NCI-H524 treated with DMSO at 0.1 percent for 48 hours (cell line): ENCODE results near the gene FAM171A1.
"Not testable (repeated sequence)": the region's sequence is repeated elsewhere in the genome, so short reads cannot be mapped to it uniquely, and the experiment has no call there.

Source experiments
- DNase-seq: peaks from one replicate; lab custom pipeline; 2025; lab: John Stamatoyannopoulos, UW

Gene FAM171A1

DNA sequence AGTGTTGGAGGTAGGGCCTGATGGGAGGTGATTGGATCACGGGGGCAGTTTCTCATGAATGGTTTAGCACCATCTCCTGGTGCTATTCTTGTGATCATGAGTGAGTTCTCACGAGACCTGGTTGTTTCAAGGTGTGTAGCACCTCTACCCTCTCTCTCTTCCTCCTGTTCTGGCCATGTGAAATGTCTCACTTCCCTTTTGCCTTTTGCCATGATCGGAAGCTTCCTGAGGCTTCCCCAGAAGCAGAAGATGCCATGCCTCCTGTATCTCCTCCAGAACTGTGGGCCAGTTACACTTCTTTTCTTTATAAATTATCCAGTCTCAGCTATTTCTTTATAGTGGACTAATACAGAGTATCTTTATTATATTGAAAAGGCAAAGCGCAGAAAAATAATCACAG is 90.1 kb downstream of the FAM171A1 start:
- DNase-seq: no peak

DNA sequence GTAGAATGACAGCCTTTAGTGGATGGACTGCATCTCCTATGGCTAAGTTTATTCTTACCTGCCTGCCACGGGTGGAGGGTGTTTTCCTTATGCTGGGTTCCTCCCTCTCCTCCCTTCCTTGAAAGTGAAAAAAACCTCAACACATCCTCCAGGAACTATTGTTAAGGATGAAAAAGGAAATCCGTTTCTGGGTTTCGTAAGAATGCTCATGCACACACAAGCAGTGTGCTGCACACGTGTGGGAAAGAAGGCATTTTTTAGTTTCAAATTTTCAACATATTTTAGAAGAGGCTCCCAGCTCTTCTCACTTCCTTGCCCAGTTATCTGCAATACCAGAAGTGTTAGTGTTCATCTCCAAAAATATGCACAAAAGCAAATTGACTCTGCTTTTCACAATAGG is 90.6 kb downstream of the FAM171A1 start:
- DNase-seq: no peak

DNA sequence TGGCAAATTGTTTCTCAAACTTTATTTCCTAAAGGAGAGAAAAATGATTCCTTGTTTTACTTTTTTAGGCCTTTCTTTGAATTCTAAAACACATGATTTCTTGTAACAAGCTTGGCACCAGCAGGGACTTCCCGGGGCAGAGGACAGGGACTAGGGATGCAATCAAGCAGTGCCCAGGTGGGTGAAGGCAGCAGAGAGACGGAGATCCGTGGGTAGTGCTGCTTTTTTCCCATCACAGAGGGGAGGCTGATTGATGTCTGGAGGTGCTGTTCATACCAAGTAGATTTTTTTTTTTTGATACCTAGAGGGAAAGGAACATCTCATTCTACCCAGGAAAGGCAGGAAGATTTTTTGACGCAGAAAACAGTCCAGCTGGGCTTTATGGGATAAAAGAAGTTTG is 91.9 kb downstream of the FAM171A1 start:
- no peak for DNase-seq

DNA sequence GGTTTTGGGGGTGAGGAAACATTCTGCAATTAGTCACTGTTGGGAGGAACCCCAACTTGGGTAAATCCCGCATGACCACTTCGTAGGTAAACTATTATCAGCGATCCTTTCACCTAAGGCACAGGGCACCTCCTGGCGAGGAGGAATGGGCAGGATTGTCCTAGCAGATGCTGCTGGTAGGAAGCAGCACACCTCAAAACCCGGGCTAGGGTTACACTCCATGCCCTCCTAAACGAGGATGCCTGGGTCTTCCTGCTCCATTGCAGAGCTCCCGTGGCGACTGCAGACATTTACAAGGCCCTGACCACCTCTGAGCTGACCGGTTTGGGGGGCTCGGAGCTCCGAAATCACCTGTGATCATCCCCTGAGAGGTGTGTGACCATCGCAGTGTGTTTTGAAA is 92.3 kb downstream of the FAM171A1 start:
- DNase-seq: no peak

DNA sequence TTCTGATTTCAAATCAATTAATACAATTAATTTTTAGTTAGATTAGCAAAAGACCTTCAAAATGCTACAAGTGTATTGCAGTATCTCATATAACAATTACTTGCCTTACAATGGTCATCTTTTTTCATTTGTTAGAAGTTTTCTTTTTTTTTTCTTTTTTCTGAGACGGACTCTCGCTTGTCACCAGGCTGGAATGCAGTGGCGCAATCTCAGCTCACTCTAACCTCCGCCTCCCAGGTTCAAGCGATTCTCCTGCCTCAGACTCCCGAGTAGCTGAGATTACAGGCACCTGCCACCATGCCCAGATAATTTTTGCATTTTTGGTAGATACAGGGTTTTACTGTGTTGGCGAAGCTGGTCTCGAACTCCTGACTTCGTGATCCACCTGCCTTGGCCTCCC is 95.0 kb downstream of the FAM171A1 start:
- not testable (repeated sequence) for DNase-seq

DNA sequence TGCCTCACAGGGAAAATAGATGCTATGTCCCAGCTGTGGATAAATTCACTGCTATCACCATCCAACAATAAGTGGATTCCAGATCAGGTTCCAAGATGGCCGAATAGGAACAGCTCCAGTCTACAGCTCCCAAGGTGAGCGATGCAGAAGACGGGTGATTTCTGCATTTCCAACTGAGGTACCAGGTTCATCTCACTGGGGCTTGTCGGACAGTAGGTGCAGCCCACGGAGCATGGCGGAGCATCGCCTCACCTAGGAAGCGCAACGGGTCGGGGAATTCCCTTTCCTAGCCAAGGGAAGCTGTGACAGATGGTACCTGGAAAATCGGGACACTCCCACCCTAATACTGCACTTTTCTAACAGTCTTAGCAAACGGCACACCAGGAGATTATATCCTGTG is 101.3 kb downstream of the FAM171A1 start:
- not testable (repeated sequence) for DNase-seq

DNA sequence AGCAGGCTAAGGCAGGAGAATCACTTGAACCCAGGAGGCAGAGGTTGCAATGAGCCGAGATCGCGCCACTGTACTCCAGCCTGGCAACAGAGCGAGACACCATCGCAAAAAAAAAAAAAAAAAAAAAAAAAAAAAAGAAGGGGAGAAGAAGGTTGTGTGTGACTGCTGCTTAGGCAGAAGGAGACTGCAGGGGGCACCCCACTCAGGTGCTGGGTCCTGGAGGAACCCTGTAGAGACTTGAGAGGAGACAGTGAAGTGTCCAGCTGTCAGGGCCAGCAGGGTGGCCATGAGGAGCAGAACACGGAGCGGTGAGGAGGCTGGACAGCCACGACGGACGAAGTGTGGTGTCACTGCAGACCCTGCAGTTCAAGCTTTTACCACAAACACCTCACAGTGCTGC is 103.6 kb downstream of the FAM171A1 start:
- no peak for DNase-seq

DNA sequence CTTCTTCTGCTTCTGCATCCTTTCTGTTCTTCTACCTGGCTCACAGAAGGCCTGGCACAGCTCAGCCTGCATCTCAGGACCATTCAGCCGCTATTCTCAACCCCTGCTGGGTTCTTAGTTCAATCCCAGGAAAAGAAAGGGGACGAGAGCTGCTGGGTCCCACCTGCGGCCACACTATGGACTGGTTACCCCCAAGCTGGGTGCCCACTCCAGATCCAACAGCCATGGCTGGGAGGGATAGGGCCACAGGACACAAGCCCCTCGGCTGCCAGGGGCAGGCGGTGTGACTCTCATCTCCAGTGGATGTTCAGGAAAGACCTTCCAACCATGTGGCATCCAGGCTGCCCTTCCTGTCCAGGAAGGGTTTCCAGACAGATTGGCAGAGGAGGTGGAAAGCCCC is 105.0 kb downstream of the FAM171A1 start:
- no peak for DNase-seq

DNA sequence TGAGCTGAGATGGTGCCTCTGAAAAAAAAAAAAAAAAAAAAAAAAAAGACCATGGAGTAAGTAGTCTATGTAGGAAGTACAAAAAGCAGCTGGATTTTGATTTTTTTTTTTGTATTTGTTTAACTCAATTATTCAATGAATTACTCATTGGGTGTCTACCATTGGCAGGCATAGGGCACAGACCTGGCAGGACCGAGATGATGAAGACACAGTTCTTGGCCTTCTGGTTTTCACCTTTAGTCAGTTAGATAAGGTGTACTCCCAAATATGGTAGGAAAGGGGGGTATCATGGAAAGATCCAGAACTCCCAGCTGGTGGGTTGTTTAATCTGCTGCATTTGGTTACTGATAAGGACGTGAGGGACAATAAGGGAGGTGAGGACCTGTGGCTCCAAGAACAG is 105.5 kb downstream of the FAM171A1 start:
- DNase-seq: no peak

DNA sequence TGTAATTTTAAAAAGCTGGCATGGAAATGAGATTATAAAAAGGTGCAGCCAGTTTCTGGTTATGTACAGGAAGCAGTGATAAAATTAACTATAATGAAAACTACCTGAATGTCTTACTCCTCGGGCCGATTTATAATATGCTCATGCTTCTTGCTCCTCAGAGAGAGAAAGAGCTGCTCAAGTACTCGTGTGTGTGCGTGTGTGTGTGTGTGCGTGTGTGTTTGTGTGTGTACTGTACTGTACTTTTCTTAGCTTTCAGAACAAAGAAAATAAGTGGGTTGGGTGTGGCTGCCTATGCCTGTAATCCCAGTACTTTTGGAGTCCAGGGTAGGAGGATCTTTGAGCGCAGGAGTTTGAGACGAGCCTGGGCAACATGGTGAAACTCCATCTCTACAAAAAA is 106.0 kb downstream of the FAM171A1 start:
- no peak for DNase-seq

DNA sequence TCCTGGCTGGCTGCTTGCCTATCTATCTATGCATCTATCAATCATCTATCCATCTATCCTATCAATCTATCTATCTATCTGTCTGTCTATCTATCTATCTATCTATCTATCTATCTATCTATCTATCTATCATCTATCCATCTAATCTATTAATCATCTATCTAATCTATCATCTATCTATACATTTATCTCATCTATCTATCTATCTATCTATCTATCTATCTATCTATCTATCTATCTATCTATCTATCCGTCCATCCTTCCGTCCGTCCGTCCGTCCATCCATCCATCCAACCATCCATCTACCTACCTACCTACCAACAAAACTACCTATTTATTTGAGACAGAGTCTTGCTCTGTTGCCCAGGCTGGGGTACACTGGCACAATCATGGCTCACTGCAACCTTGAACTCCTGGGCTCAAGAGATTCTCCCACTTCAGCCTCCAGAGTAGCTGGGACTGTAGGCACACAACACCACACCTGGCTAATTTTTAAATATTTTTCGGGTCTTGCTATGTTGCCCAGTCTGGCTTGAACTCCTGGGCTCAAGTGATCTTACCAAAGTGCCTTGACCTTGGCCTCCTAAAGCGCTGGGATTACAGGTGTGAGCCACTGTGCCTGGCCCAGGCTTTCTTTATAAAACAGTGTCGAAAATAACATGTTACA is 107.3 kb downstream of the FAM171A1 start:
- DNase-seq: no peak

DNA sequence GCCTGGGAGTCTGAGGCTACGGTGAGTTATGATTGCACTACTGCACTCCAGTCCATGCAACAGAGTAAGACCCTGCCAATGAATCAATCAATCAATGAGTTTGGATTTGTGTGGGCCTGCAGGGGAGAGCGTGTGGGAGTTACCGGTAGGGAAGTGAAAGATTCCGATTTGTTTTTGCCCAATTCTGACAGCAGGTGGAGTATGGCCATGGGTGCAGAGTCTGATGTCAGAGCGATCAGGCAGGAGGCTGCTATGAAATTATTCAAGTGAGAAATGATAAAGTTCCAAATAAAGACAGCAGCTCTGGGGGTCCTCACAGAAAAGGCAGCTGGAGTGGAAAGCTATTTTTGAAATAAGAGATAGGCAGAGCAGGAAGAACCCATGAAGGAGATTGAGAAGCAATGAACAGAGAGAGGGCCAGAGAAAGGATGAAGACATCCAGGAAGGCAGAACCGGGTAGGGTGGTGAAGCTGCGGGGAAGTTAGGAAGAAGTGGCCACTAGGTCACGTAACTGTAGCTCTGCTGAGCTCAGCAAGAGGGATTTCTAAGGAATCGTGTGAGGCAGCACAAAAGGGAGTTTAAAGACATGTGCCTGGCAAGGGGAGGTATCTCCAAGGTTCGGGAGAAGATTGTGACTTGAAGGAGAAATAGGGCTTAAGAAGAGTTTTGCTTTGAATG is 108.9 kb downstream of the FAM171A1 start:
- DNase-seq: no peak

DNA sequence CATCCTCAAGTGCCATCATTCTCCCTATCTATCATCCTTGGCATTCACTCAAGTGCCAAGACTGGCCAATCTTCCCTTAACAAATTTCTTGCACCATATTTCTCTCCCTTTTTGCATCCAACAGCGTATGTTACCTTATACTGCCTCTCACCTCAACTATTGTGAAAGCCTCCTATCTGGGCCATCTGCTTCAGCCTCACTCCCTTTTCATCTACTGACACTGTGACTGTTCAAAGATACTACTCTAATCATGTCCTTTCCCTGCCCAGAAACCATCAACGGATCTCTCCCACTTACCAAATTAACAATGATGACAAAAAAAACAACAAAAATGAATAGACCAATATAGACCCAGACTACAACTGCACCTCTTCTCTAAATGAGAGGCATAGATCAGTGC is 112.0 kb downstream of the FAM171A1 start:
- DNase-seq: no peak

DNA sequence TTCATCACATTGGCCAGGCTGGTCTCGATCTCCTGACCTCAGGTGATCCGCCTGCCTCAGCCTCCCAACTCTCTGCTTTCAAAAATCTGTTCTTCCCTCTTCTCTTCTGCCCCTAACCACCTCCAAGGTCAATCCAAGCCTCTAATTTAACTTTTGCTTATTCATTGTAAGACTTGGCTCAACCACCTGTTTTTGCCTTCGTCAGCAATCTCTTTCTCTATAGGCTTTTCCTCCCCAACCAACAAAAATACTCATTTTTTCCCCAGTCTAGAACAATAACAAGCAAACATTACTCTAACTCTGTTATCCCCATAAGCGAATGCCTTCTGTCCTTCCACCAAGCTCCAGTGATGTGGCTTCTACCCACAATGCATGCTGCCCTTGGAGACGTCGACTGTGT is 112.8 kb downstream of the FAM171A1 start:
- DNase-seq: no peak

DNA sequence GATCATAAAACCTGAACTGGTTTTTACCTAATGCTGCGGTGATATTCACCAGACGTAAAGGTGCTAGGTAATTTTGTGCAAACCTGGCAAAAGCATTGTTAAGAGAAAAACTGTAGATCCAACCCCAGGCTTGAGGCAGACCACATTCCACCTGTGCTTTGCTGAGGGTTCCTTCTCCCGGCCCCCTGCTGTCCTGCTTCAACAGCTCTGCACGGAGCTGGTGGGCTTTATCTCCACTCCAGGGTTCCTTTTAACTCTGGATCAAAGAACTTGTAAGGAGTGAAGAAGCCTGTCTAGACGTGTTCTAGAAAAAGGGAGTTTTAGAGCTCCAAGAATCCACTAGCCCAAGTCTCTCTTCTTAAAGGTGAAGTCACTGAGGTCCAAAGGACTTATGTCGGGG is 115.1 kb downstream of the FAM171A1 start:
- DNase-seq: no peak

DNA sequence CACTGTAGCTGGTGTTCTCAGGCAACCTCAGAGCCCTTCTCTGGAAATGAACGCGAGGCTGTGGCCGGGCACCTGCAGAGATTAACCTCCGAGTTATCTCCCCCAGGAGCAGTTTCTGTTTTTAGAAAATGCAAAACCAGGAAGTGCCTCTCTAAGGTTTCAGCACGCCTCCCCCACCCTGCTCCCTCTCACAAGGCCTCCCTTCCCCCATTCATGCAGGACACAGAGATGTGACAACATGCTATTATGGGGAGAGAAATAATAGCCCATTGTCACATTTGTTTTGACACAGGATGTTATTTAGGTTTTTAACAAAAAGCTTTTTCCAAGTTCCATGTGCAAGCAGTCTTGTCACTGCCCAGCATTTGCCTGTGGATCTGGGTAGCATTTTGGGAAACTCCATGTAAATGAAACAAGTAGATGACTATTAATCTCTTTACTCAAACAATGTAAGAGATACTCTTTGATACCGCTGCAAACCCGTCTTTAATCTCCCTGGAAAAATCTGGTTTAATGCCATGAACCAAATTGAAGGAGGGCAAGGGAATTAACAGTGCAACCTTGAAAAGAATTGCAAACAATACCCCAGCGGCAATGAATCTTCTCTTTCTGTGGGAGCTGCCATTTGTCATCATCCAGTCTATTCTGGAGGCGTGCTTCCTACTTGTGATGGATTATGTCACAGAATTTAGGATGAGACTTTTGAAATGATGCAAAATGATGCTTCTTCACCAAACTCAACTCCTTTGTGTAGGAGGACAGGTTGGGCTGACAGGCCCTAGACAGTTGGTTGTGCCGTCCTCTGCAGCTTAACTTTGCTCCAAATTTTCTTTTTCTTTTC is 116.1 kb downstream of the FAM171A1 start:
- DNase-seq: no peak

DNA sequence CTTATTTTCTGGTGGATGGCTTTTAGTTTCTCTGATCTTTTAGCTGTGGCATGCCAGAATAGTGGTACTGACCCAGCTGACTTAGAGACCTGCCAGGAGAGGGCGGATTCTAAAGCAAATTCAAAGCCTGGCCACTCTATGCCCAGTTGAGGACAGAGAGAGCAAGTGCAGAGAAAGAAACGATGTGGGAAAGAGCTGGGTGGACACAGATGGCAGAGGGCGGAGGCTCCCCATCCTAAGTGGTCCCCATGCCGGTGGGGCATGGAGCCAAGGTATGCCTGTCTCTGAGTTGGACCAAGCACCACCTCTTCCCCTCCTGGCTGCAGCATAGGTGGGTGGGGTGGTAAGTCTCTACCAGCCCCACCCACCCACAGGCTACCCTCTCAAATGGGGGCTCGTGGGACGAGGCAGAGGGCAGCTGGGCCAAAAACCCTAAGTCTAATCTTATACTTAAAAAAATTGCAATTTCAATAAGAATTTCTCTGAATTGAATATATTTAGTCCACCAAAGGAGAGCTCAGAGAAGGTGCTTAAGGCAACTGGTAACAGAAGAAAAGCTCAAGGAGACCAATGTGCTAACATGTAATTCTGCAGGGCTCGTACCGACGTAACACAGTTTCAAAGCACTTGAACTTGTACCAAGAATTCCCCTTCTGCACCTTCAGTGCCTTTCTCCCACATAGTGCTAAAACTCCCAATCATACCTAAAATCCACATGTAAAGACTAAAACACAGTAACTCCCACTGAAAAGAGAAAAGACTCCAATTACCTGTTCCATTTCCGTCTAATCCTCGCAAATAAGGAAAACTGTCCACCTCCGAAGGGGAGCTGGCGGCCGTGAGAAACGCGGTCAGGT is 116.9 kb downstream of the FAM171A1 start:
- DNase-seq: no peak

DNA sequence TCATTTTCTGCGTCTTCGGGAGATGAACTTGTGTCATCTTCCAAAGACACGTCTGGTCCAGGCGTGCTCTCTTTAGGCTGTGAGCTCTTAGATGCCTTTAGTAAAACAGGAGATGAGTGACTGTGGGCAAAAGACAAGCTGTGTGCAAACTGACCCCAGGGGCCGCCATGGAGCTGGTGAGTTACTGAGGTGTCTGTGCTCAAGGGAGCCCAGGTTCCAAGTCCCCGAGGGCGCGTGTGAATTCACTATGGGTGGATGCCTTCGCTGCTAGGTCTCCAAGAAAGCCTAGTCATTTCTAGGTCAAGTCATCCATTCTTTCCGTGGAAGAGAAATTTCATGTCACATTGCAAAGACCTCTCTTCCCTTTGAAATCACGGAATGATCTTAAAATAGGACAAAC is 118.7 kb downstream of the FAM171A1 start:
- DNase-seq: no peak

DNA sequence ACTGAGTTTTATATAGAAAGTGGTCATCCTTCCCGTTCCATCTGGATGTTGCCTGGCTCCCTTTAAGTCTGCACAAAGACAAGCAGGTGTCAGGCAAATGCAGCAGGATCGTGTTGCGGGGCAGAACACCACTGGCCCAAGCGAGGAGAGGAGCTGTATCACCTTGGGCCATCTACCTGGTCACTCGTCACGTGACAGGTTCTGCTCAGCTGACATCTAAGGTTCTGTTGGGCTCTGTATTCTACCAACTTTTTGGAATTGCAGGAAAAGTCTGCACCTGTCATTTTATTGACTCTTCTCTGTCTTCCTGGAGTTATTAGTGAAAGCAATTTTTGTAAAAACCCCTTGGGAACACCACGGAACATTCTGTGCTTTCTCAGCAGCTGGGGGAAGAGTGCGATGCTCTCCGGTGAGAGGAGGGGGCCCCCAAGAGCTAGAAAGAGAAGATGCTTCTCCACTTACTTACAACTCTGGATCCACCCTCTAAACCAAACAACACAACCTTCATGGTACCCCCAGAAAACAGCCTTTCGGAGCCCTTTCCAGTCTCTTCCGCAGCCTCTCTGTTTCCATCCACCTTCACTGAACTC is 119.2 kb downstream of the FAM171A1 start:
- no peak for DNase-seq

DNA sequence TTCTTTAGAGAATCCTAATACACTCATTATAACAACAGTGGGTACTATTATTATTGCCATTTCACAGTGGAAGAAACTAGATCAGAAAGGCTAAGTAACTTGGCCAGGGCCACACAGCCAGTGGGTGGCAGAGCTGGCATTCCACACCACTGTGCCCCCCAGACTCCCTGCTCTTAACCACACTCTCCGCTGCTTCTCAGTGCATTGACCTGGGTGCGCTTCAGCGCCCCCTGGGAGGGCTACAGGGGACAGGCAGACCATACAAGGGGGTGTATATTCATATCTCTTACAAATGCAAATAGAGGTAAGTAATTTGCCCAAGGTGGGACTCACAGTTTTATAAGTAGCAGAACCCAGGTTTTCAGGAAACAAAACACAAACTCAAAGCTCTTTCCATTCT is 125.6 kb downstream of the FAM171A1 start:
- no peak for DNase-seq

DNA sequence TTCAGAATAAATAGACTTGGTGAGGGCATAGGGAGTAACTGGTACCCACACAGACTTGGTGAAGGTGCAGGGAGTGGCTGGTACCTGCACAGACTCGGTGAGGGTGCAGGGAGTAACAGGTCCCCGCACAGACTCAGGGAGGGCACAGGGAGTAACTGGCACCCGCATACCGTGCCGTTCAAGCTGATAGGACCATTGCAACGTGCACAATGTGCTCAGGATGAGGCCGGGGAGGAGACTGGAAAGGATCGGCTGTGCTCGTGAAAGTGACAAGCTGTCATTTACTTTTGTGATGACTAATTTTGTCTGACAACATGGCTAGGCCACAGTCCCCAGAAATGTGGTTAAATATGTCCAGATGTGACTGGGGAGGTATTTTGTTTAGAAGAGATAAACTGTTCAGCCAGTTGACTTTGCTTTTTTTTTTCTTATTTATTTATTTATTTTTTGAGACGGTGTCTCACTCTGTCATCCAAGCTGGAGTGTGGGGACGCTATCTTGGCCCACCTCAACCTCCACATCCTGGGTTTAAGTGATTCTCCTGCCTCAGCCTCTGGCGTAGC is 126.4 kb downstream of the FAM171A1 start:
- no peak for DNase-seq
